HUES6 (cell line): ENCODE results near the gene GNAS-AS1.

Source experiments
- H3K27ac ChIP-seq: 2 replicates; pipeline ENCODE4 v1.7.0; 2013; ENCODE audit warnings: low read depth, mild to moderate bottlenecking, low read length, inconsistent platforms
- H3K27me3 ChIP-seq: 2 replicates; pipeline ENCODE4 v1.6.1; 2013; ENCODE audit warnings: low read length; ENCODE audit not compliant: control insufficient read depth, insufficient read depth
- H3K36me3 ChIP-seq: 2 replicates; pipeline ENCODE4 v1.6.1; 2013; ENCODE audit warnings: low read length; ENCODE audit not compliant: control insufficient read depth, insufficient read depth
- H3K4me1 ChIP-seq: 2 replicates; pipeline ENCODE4 v1.6.1; 2013; ENCODE audit warnings: low read length; ENCODE audit not compliant: control insufficient read depth, insufficient read depth
- H3K4me3 ChIP-seq: 2 replicates; pipeline ENCODE4 v1.5.1; 2013; ENCODE audit warnings: low read depth, low read length
- H3K9ac ChIP-seq: one replicate; pipeline ENCODE4 v1.6.1; 2013; ENCODE audit warnings: mild to moderate bottlenecking, low read length
- H3K9me3 ChIP-seq: 2 replicates; pipeline ENCODE4 v1.6.1; 2013; ENCODE audit warnings: low read depth, low read length; ENCODE audit not compliant: control insufficient read depth, insufficient read depth

Gene GNAS-AS1

DNA sequence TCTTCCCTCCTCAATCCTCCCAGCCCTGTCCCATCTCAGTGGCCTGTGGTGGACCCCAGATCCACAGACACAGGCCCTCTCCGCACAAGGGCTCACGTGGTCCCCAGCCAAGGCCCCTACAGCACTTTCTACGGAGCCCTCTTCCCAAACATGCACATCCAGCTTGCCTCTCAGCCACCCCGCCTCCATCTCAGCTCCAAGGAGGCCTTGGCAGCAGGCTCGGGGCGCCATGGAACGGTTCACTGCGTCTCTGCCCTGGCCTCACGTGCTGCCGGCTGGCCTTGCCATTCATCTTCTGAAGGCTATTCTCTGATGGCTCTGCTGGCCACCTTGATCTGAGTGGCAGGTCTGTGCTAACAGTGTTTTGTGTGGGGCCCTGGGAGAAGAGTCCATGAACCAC lies 33.0 kb downstream of the GNAS-AS1 start:
- no peaks in the 10 kb centered on the region for H3K9me3 ChIP-seq
- H3K9ac ChIP-seq: no peak overlapping the region
- H3K36me3 ChIP-seq: peaks cover 53% of the 10 kb centered on the region
- no peaks in the 10 kb centered on the region for H3K27me3 ChIP-seq
- H3K4me3 ChIP-seq: no peak overlapping the region
- H3K27ac ChIP-seq: no peak overlapping the region
- H3K4me1 ChIP-seq: no peaks in the 10 kb centered on the region

GRCh38 chr20:58816957-58817651 lies 33.6 kb downstream of the GNAS-AS1 start:
- H3K4me1 ChIP-seq: no peaks in the 10 kb centered on the region
- H3K36me3 ChIP-seq: peaks cover 46% of the 10 kb centered on the region
- no peak overlapping the region for H3K4me3 ChIP-seq
- H3K9ac ChIP-seq: no peak overlapping the region
- no peak overlapping the region for H3K27ac ChIP-seq
- no peaks in the 10 kb centered on the region for H3K9me3 ChIP-seq
- H3K27me3 ChIP-seq: no peaks in the 10 kb centered on the region

DNA sequence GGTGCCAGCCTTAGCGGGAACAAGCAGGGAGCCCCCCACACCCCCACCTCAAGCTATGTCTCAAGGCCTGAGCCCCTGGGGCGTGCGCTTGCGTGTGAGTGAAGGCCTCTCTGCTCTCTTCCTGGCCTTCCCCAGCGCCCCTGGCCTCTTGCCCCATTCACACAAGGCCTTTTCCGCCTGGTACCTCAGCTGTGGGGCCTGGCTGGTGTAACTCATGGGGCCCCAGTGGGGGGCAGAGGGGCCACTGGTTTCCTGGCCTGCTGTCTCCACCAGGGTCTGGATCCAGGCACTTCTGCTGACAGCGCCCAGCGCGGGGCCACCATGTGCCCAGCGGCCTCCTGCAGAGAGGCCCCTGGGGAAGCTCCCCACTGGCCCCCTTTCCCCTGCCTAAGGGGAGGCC lies 34.7 kb downstream of the GNAS-AS1 start:
- Histone ChIP-seq H3K36me3 (peaks cover 36% of the 10 kb centered on the region), H3K9me3 (no peaks in the 10 kb centered on the region), H3K27me3 (no peaks in the 10 kb centered on the region), H3K4me1 (no peaks in the 10 kb centered on the region), H3K27ac (no peak overlapping the region), H3K9ac (no peak overlapping the region), H3K4me3 (no peak overlapping the region)

DNA sequence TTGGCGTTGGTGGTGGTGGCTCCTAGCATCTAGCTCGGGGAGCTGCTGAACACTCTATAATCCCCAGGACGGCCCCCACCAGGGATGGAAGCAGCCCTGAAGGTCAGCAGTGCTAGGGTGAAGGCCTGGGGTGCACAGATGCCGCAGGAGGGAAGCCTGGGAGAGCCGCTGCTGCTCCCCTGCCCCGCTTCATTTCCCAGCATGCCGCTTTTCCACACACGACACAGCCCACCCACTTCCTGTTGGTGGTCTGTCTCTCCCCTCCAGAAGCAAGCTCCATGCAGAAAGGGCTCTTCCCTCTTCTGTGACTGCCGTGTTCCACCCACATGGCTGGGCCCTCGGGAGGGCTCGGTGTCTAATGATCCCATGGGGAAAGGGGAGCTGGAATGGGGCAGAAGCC lies 35.3 kb downstream of the GNAS-AS1 start:
- Histone ChIP-seq H3K27ac (no peak overlapping the region), H3K27me3 (no peaks in the 10 kb centered on the region), H3K36me3 (peaks cover 30% of the 10 kb centered on the region), H3K9me3 (no peaks in the 10 kb centered on the region), H3K4me3 (no peak overlapping the region), H3K9ac (no peak overlapping the region), H3K4me1 (no peaks in the 10 kb centered on the region)

DNA sequence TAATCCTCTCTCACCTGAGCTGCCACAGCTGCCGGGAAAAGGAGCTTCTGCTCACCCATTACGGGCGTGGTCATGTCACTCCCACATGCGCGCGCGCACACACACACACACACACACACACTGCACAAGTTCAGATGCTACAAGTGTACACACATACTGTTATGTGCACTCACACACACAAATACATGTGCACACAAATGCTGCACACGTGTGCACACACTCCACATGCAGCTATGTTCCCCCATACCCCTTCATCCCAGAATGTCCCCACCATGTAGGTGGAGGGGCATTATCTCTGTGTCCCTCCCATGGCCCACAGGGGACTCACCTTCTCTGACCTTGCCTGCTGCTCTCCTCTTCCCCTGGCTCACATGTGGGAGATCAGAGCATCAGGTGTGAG lies 37.3 kb downstream of the GNAS-AS1 start:
- Histone ChIP-seq H3K27me3 (no peaks in the 10 kb centered on the region), H3K36me3 (peaks cover 10% of the 10 kb centered on the region), H3K9me3 (no peaks in the 10 kb centered on the region), H3K9ac (no peak overlapping the region), H3K4me1 (no peaks in the 10 kb centered on the region; the same call in 1 of the 2 replicates), H3K4me3 (no peak overlapping the region), H3K27ac (no peak overlapping the region)

DNA sequence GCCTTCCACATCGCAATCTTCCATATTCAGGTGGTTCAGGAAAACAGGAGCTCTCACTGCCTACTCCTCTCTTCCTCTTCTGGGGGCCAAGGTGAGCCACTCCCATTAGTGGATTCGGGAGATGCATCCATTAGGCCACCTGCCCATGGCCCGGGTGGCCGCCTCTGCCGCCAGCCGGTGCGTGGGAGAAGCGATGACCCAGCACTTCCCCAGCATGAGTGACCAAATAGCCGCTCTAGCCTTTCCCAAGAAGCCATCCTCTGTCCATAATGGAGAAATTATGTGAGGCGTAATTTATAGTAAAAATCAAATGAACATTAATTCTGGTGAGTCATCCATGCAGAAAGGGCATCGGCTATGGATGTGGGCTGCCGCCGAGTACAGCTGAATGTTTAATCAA lies 39.4 kb downstream of the GNAS-AS1 start:
- no peaks in the 10 kb centered on the region; the same call in 1 of the 2 replicates for H3K4me1 ChIP-seq
- H3K27me3 ChIP-seq: no peaks in the 10 kb centered on the region
- H3K27ac ChIP-seq: no peak overlapping the region
- H3K4me3 ChIP-seq: no peak overlapping the region
- H3K9ac ChIP-seq: no peak overlapping the region
- no peaks in the 10 kb centered on the region for H3K36me3 ChIP-seq
- H3K9me3 ChIP-seq: no peaks in the 10 kb centered on the region

- H3K36me3 ChIP-seq: no peaks in the 10 kb centered on the region
- no peak overlapping the region for H3K9ac ChIP-seq
- H3K4me3 ChIP-seq: no peak overlapping the region
- H3K4me1 ChIP-seq: no peaks in the 10 kb centered on the region; the same call in 1 of the 2 replicates
- H3K27me3 ChIP-seq: no peaks in the 10 kb centered on the region
- no peak overlapping the region for H3K27ac ChIP-seq
- no peaks in the 10 kb centered on the region for H3K9me3 ChIP-seq
These were observed 39.8 kb downstream of the GNAS-AS1 start for GRCh38 chr20:58810879-58811250.

DNA sequence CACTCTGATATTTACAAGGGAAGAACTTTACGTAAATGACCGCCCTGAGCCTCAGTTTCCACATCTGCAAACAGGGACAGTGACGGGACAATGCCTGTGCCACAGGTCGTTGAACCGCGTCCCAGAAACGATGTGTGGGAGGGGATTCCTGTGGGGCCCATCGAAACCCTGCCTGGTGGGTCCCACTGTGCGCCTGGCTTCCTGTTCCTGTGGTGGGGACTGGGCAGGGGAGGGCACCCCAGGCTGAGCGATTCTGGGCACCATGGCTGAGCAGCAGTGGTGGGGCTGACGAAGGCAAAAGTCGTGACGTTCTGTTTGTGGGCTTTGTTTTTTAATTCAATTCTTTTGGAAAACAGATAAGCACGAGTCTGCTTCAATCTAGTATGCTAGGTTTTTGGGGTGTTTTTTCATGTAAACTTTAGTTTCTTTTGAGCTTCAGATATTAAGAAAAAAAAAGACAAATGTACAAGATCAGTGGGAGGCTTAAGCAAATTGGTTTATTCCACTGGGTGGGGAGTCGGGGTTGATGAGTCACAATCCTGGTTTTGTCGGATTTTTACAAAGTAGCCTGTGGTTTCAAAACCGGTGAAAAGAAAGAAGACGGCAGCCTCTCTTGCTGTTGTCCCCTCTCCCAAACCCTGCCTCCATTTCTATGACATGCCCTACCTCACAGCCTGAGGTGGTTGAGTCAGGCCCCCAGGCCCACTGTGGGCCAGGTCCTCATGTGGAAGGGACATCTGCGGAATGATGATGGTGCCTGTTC lies 40.4 kb downstream of the GNAS-AS1 start:
- no peaks in the 10 kb centered on the region for H3K36me3 ChIP-seq
- no peaks in the 10 kb centered on the region for H3K9me3 ChIP-seq
- no peak overlapping the region for H3K9ac ChIP-seq
- H3K27ac ChIP-seq: no peak overlapping the region
- no peak overlapping the region for H3K4me3 ChIP-seq
- no peaks in the 10 kb centered on the region; the same call in 1 of the 2 replicates for H3K4me1 ChIP-seq
- no peaks in the 10 kb centered on the region for H3K27me3 ChIP-seq

GRCh38 chr20:58808271-58809046 lies 42.2 kb downstream of the GNAS-AS1 start:
- no peak overlapping the region for H3K4me3 ChIP-seq
- no peaks in the 10 kb centered on the region for H3K9me3 ChIP-seq
- no peaks in the 10 kb centered on the region for H3K36me3 ChIP-seq
- no peak overlapping the region for H3K27ac ChIP-seq
- no peak overlapping the region for H3K9ac ChIP-seq
- peaks cover 4% of the 10 kb centered on the region for H3K4me1 ChIP-seq
- H3K27me3 ChIP-seq: no peaks in the 10 kb centered on the region

GRCh38 chr20:58807801-58808200 lies 42.9 kb downstream of the GNAS-AS1 start:
- H3K9ac ChIP-seq: no peak overlapping the region
- no peak overlapping the region for H3K27ac ChIP-seq
- no peaks in the 10 kb centered on the region for H3K27me3 ChIP-seq
- H3K36me3 ChIP-seq: no peaks in the 10 kb centered on the region
- H3K4me1 ChIP-seq: peaks cover 10% of the 10 kb centered on the region
- H3K9me3 ChIP-seq: no peaks in the 10 kb centered on the region
- H3K4me3 ChIP-seq: no peak overlapping the region

- Histone ChIP-seq H3K27me3 (no peaks in the 10 kb centered on the region), H3K4me3 (no peak overlapping the region), H3K9ac (no peak overlapping the region), H3K9me3 (no peaks in the 10 kb centered on the region), H3K27ac (no peak overlapping the region), H3K36me3 (no peaks in the 10 kb centered on the region), H3K4me1 (peaks cover 26% of the 10 kb centered on the region)
These were observed 47.2 kb downstream of the GNAS-AS1 start for GRCh38 chr20:58803533-58803932.
